ENCODE data around the gene ETHE1. TPM values are rescaled to one million over a fixed set of nuclear protein-coding genes. Genes with fewer than 3 reads are reported as not detected.
A peak's percentile ranks its signal among the peaks of the same experiment; 100 is the strongest.

Gene ETHE1
- total and polyA plus RNA-seq, 2 donors (not counting 1 experiment from before 2014, with no cell fraction given) = 16.0 to 39.4 TPM

GRCh38 chr19:43486412-43486811, 40.6 kb downstream of the ETHE1 start:
- Histone ChIP-seq H4K20me1 (ENCODE audit: control insufficient read depth, insufficient read depth, low read length, poor library complexity, severe bottlenecking) (no peaks in the 10 kb centered on the region), H3K4me1 (ENCODE audit: control insufficient read depth in 2 of 2, insufficient read depth in 2 of 2, low read length in 2 of 2) (peaks cover 32 to 36% of the 10 kb centered on the region in 2 donors), H3K9me3 (ENCODE audit: control extremely low read depth in 1 of 3, control insufficient read depth in 2 of 3, insufficient read depth in 1 of 3, low read length in 2 of 3) (no peaks in the 10 kb centered on the region), H3K27me3 (replicated peaks in 1 of 4; ENCODE audit: control extremely low read depth in 1 of 4, control insufficient read depth in 3 of 4, insufficient read depth in 4 of 4, low read length in 3 of 4) (no peaks in the 10 kb centered on the region), H3K27ac (ENCODE audit: low read length in 2 of 2) (no peak overlapping the region), H3K4me3 (ENCODE audit: control extremely low read depth in 1 of 5, extremely low read depth in 1 of 5, insufficient read depth in 1 of 5, low read depth in 2 of 5, low read length in 4 of 5) (no peak overlapping the region), H3K36me3 (replicated peaks in 1 of 2; ENCODE audit: control extremely low read depth in 1 of 2, control insufficient read depth in 1 of 2, extremely low read depth in 1 of 2, insufficient read depth in 2 of 2, low read length in 1 of 2) (no peaks in the 10 kb centered on the region), H2AFZ (ENCODE audit: insufficient read depth, low read depth, low read length, poor library complexity, severe bottlenecking) (no peak overlapping the region), H3K9ac (ENCODE audit: low read length) (no peak overlapping the region), H3K4me2 (replicated peaks; ENCODE audit: low read depth, low read length, poor library complexity, severe bottlenecking) (peak overlapping the region; percentile 57), H3K79me2 (ENCODE audit: control insufficient read depth, insufficient read depth, low read length) (no peaks in the 10 kb centered on the region)
- 100% methylated on average over 6 of the region's 7 CpGs for WGBS (ENCODE audit: insufficient coverage)
- no peaks in the 10 kb centered on the region for H3K9me3 Mint-ChIP-seq (ENCODE audit: insufficient read depth)
- no peaks in the 10 kb centered on the region for H3K27me3 Mint-ChIP-seq
- H3K4me3 Mint-ChIP-seq = no peak overlapping the region
- TF ChIP-seq EZH2 (IDR thresholded peaks at IDR 0.05; ENCODE audit: borderline replicate concordance, insufficient read depth, low read depth, low read length, poor library complexity, severe bottlenecking) (no peak), CTCF (IDR thresholded peaks at IDR 0.05) (no peak)
- H3K4me1 Mint-ChIP-seq = peaks cover 27% of the 10 kb centered on the region
- no peak overlapping the region for H3K27ac Mint-ChIP-seq
- CTCF ChIA-PET = no interaction called here
- no peak for DNase-seq
- ATAC-seq (ENCODE audit: low read depth) = no peak
- intact Hi-C loops (cut with micrococcal nuclease) = no loop called here
- POLR2A ChIA-PET = interaction anchor here (0.5 kb wide), 1 partner anchor 19 kb away, joined by 5 read pairs; no protein-coding TSS in a partner anchor

- H3K9ac ChIP-seq (ENCODE audit: low read length) = no peak overlapping the region
- intact Hi-C loops (cut with micrococcal nuclease) = no loop called here
- 92% methylated on average over 6 of the region's 6 CpGs for WGBS (ENCODE audit: insufficient coverage)
- H3K27me3 ChIP-seq (replicated peaks in 1 of 4; ENCODE audit: control extremely low read depth in 1 of 4, control insufficient read depth in 3 of 4, insufficient read depth in 4 of 4, low read length in 3 of 4) = no peaks in the 10 kb centered on the region
- no peaks in the 10 kb centered on the region for H3K9me3 ChIP-seq (ENCODE audit: control extremely low read depth in 1 of 3, control insufficient read depth in 2 of 3, insufficient read depth in 1 of 3, low read length in 2 of 3)
- H3K4me3 ChIP-seq (ENCODE audit: control extremely low read depth in 1 of 5, extremely low read depth in 1 of 5, insufficient read depth in 1 of 5, low read depth in 2 of 5, low read length in 4 of 5) = no peak overlapping the region
- H3K36me3 ChIP-seq (replicated peaks in 1 of 2; ENCODE audit: control extremely low read depth in 1 of 2, control insufficient read depth in 1 of 2, extremely low read depth in 1 of 2, insufficient read depth in 2 of 2, low read length in 1 of 2) = no peaks in the 10 kb centered on the region
- H3K79me2 ChIP-seq (ENCODE audit: control insufficient read depth, insufficient read depth, low read length) = no peaks in the 10 kb centered on the region
- no peak overlapping the region for H2AFZ ChIP-seq (ENCODE audit: insufficient read depth, low read depth, low read length, poor library complexity, severe bottlenecking)
- Mint-ChIP-seq H3K4me3 (peak overlapping the region; percentile 41), H3K4me1 (peaks cover 27% of the 10 kb centered on the region), H3K27ac (no peak overlapping the region), H3K9me3 (ENCODE audit: insufficient read depth) (no peaks in the 10 kb centered on the region), H3K27me3 (no peaks in the 10 kb centered on the region)
- H3K4me1 ChIP-seq (ENCODE audit: control insufficient read depth in 2 of 2, insufficient read depth in 2 of 2, low read length in 2 of 2) = peaks cover 32 to 36% of the 10 kb centered on the region in 2 donors
- H3K27ac ChIP-seq (ENCODE audit: low read length in 2 of 2) = no peak overlapping the region
- CTCF ChIA-PET = no interaction called here
- POLR2A ChIA-PET = interaction anchor here (0.5 kb wide), 1 partner anchor 19 kb away, joined by 5 read pairs; no protein-coding TSS in a partner anchor
- TF ChIP-seq CTCF (IDR thresholded peaks at IDR 0.05) (no peak), EZH2 (IDR thresholded peaks at IDR 0.05; ENCODE audit: borderline replicate concordance, insufficient read depth, low read depth, low read length, poor library complexity, severe bottlenecking) (no peak)
- no peak overlapping the region for H3K4me2 ChIP-seq (replicated peaks; ENCODE audit: low read depth, low read length, poor library complexity, severe bottlenecking)
- H4K20me1 ChIP-seq (ENCODE audit: control insufficient read depth, insufficient read depth, low read length, poor library complexity, severe bottlenecking) = no peaks in the 10 kb centered on the region
- ATAC-seq (ENCODE audit: low read depth) (no peak), DNase-seq (no peak)
Measured at GRCh38 chr19:43485951-43486350, 41.0 kb downstream of the ETHE1 start.

Data from B cell (primary cell).